ENCODE results near the gene PRKN.

DNA sequence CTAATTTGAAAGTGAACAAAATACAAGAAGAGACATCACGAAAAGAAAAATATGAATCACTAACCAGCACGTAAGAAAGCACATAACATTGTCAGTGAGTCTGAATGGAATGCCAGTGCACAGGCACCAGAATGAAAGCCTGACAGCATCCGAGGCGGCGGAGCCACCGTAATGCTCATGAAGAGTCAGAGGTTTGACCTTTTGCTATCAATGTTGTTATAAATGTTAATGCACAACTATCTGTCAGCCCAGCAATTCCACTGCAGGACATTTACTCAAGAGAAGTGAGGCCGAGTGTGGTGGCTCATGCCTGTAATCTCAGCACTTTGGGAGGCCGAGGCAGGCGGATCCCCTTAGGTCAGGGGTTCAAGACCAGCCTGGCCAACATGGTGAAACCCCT lies 562.1 kb downstream of the PRKN start:
- TF ChIP-seq GATA2 (IDR thresholded peaks at IDR 0.05; ENCODE audit: low read depth, low read length): no peak
- TF ChIP-seq GATA3 (IDR thresholded peaks at IDR 0.05; ENCODE audit: low read depth, low read length): no peak
